ENCODE results near the gene LRBA.

DNA sequence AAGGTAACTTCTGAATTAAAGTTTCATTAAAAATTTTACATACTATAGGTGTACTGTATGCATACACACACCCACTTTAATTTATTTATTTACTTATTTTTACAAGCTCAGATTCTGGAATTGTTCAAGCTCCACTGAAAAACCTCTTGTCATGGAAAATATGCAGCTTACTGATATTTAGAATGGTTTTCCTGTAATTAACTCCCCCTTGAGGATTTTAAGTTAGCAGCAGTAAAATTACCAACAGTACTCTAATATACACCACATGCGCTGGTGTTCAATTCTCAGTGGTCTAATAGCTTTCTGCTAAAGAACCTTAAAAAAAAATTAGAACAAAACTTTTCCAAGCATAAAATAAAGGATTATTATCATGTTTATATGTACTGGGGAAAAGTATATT lies 421.1 kb downstream of the LRBA start:
- TF ChIP-seq, protein P1, sequence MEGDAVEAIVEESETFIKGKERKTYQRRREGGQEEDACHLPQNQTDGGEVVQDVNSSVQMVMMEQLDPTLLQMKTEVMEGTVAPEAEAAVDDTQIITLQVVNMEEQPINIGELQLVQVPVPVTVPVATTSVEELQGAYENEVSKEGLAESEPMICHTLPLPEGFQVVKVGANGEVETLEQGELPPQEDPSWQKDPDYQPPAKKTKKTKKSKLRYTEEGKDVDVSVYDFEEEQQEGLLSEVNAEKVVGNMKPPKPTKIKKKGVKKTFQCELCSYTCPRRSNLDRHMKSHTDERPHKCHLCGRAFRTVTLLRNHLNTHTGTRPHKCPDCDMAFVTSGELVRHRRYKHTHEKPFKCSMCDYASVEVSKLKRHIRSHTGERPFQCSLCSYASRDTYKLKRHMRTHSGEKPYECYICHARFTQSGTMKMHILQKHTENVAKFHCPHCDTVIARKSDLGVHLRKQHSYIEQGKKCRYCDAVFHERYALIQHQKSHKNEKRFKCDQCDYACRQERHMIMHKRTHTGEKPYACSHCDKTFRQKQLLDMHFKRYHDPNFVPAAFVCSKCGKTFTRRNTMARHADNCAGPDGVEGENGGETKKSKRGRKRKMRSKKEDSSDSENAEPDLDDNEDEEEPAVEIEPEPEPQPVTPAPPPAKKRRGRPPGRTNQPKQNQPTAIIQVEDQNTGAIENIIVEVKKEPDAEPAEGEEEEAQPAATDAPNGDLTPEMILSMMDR (IDR thresholded peaks at IDR 0.05) = no peak
- no peak for TF ChIP-seq POLR2A (IDR thresholded peaks at IDR 0.05)

Measured in ovary (tissue), 3 donors.